Fibroblast of skin of right biceps (primary cell): ENCODE data around the gene RASGRF2.
"Not testable (repeated sequence)": the region's sequence is repeated elsewhere in the genome, so short reads cannot be mapped to it uniquely, and the experiment has no call there.

Experiments used
- DNase-seq: peaks from one replicate; pipeline ENCODE4 v3.0.0-alpha.2; 2013

Gene RASGRF2

GRCh38 chr5:81080809-81081460 is 120.8 kb downstream of the RASGRF2 start:
- no peak for DNase-seq

DNA sequence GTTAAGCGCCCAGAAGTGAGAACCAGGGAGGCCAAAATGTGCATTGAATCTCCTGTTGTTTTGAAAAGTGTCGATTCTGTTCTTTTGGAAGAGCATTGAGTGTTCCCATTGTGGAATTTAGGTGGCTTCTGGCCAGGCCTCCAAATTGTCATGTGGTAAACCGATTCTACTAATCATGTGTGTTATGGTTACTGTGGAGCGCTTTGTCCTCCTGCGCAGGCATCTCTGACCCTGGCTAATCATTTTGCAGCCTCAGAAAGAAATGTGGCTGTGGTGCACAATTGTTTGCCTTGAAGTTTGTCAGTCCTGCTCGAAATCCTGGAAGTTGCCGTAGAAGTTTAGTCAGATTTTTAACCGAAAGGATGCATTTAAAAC is 121.3 kb downstream of the RASGRF2 start:
- DNase-seq: no peak

DNA sequence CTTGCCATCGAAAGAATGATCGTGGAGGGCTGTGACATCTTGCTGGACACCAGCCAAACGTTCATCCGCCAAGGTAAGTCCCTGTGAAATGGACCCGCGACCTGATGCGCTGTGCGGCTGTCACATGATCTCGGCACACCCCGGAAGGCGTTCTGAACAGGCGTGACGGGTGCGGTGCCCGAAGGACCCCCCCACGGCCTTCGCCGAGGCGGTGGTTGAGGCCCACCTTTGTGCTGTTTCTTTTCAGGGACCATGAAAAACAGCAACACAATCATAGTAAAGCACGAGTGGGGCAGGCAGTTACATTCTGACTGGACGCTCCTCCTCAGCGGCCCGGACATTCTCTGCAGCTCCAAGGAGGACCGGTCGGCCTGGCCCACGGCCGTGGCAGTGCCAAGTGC is 126.7 kb downstream of the RASGRF2 start:
- DNase-seq: no peak

- DNase-seq: no peak
These were observed 131.0 kb downstream of the RASGRF2 start for GRCh38 chr5:81091199-81091598.

DNA sequence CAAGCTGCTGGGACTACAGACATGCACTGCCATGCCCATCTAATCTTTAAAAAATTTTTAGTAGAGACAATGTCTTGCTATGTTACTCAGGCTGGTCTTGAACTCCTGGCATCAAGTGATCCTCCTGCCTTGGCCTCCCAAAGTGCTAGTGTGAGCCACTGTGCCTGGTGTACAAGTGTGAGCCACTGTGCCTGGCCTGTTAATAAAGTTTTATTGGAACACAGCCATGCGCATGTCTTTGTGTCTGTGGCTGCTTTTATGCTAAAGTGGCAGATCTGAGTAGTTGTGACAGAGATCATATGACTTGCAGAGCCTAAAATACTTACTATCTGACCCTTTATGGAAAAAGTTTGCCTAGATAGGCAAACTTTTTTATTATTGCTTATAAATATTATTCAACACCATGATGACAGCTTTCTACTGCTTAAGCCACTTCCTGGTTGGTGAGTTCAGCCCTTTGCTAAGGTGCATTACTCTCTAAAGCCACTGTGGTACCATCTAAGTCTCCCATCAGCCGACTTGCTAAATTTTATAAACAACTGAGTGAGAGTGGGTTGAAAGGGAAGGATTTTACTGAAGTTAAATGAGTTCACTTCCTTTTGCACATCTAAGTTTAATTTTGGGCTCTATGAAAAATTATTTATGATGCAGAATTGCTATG is 133.5 kb downstream of the RASGRF2 start:
- DNase-seq: no peak

GRCh38 chr5:81095835-81096234 is 135.7 kb downstream of the RASGRF2 start:
- DNase-seq: no peak

GRCh38 chr5:81097713-81098112 is 137.6 kb downstream of the RASGRF2 start:
- peak; percentile 19 for DNase-seq

GRCh38 chr5:81105261-81105877 is 145.2 kb downstream of the RASGRF2 start:
- no peak for DNase-seq

DNA sequence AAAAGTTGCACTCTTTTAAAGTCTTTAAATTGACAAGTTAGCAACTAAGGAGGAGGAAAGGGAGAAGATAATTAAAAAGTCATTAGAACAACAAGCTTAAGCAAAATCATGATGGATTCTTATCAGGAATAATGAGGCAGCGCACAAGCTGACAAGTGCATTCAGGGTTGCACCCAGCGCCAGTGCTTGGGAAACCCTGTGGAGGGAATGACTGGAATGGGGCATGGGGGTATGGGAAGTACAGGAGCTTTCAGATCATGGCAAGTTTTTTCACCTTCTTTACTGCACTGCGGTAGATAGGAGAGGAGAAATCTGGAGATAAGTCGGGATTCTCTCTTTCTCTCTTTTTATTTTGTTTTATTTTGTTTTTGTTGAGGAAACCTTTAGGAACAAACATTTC is 155.1 kb downstream of the RASGRF2 start:
- no peak for DNase-seq

DNA sequence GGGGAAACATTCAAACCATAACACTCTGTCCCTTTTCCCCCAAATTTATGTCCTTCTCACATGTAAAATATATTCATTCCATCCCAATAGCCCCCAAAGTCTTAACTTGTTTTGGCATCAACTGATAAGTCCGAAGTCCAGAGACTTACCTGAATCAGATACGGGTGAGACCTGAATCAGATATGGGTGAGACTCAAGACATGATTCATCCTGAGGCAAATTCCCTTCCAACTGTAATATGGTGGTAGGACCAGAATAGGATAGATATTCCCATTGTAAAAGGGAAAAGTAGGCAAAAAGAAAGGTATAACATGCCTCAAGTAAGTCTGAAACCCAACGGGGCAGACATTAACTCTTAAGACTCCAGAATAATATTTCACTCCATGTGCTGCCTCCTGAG is 157.4 kb downstream of the RASGRF2 start:
- DNase-seq: no peak

GRCh38 chr5:81121273-81121672 is 161.1 kb downstream of the RASGRF2 start:
- DNase-seq: no peak

DNA sequence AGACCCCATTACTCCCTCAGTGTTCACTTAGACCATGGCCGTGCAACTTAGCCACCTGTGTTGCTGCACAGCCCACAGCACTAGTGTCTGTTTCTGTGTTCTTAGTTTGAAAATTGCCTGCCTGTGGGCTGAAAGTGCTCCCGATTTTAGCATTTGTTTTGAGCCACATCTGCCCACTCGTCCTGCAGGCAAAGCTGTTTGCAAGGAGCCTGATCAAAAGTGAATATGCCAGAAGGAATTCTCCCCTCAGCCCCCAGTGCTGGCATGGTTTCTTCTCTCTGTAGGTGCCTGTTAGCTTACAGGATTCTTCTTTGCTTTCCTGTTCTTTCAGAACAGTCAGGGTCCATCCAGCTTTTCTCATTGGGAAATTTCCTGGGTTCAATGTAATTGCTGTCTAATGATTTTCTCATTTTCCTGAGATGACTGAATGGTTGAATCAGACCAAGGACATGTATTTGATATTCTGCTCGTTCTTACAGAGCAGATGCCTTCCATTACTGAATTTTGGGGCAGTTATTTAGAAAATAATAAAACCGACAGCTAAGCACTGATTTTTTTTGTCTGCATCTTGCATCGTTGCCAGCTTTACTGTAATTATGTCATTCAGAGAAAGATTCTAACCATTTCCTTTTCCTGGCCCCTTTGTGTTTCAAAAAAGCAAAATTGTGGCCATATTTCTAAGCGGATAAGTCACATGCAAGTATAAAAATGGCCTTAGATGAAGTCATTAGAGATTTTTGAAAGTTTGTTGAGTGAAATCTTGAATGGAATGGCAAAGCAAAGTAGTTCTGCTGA is 161.9 kb downstream of the RASGRF2 start:
- no peak for DNase-seq

GRCh38 chr5:81124689-81125088 is 164.5 kb downstream of the RASGRF2 start:
- DNase-seq: not testable (repeated sequence)

DNA sequence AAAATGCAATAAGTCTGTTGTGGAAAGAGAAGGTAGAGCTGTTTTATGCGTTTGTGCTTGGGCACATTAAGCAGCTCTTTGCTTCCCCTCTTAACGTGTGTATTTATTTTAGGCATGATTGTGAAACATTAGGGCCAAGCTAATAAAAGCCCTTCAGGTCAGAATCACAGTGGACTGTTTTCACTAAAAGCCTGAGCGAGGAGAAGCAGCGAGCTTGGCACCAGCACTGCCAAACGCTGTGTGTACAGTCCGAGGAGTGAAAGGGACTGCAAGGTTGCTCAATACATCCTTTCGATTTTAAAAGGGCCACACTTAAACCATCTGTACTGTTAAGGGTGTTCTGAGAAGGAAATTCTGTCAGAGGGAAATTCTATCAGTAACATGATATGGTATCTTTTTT is 165.8 kb downstream of the RASGRF2 start:
- no peak for DNase-seq

DNA sequence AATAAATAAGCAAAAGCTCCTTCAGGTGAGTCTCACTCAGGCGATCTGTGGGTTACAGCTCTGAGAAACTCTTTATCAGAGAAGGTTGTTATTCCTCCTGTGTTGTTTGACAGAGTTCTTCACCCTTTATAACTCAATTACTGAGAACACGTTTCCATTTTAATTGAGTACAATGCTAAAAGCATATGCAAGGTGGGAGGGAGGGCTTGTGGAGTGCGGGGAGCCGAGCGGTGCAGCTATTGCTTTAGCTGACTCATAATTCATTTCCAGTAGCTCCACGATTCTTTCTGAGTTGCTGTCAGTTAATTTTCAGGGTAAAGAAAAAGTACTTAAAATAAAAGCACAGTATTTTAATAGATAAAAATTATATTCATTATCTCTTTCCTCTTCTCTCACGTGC is 168.3 kb downstream of the RASGRF2 start:
- DNase-seq: no peak

DNA sequence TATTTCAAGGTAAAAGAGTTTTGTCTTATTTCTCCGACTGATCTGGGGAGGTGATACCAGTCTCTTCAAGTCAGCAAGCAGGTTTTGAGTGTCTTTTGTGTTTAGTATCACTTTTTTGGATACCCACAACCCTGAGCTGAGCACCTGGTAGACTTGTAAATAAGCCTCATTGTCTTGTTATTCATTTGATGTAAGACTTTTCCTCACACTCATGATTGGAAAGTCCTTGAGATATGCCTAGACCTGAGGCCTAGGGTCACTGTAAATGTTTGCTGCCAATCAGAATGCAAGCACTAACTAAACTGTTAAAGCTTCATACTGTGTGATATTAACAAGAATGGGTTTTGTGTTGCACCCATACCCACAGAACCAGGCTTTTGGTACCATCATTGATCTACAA is 172.2 kb downstream of the RASGRF2 start:
- DNase-seq: no peak

GRCh38 chr5:81134066-81134465 is 173.9 kb downstream of the RASGRF2 start:
- DNase-seq: no peak

DNA sequence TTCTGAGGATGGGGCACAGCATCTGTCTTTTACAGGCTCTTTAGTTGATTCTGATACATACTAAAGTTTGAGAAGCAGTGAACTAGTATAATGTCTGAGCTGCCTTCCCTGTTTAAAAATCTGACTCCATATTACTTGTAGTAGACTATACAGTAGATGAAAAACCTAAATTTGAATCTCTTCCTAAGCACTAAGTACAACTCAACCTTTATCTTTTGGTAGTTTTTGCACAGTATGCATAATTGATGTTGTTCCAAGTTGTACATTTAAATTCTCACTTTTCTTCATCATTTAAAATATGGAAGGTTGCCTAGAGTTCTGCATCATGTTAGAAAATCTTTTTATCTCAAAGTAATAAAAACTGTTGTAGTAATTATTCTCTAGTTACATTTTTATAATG is 174.4 kb downstream of the RASGRF2 start:
- DNase-seq: no peak

DNA sequence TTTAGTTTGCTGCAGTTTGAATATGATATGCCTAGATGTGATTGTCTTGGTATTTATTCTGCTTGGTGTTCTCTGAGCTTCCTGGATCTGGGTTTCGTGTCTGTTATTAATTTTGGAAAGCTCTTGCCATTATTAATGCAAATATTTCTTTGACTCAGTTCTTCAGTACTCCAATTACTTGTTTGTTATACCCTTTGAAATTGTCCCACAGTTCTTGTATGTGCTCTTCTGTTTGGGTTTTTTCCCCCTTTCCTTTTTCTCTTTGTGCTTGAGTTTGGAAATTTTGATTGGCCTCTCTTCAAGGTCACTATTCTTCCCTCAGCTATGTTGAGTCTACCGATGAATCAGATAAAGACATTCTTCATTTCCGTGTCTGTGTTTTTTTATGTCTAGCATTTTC is 176.4 kb downstream of the RASGRF2 start:
- no peak for DNase-seq

DNA sequence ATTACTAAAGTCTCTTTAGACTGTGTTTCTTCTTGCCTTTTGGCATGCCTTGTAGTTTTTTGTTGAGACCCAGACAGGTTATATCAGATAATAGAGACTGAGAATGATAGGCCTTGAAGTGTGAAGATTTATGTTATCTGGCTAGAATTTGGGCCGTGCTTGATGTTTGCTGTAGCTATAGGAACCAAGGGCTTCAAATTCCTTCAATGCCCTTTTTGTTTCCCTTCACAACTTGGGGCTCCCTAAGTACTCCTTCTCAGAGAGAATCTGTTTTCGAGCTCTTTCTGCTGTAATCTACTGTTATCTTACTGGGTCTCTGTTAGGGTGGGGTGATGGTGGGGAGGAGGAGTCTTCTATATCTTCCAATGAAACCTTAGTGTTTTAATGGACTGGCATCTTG is 177.7 kb downstream of the RASGRF2 start:
- DNase-seq: no peak

DNA sequence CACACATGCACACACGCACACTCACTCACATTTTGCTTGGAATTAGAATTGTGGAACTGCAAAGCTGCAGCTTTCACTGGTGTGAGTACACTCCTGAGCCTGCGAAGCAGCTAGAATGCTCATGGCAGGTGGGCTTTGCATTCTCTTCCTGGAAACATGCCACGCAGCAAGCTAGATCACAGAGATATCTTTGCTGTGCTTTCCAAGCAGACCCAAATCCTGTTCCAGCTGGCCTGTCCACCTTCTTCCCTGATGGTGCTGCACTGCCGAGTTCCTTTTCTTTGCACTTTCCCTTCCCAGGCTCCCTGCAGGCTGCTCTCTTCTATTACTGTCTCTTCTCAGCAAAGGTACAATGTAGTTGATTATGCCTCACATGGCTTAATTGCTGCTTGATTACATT is 180.3 kb downstream of the RASGRF2 start:
- no peak for DNase-seq

DNA sequence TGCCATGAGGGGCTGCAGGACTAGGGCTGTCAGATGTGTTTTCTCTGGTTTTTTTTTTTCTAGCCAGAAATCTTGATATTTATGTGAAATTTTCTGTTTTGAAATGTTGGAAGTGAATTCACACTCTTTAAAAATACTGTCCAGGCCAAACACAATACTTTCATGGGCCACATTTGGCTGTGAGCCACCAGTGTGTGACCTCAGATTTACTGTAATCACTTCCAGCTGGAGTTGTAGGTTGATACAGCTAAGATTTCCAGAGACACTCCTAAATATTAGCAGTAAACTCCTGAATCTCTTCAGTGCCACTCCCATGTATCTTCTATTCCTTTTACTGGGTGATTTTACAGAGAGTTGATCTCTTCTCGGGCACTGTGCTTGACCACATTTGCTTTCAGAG is 180.8 kb downstream of the RASGRF2 start:
- DNase-seq: peak; percentile 68

- no peak for DNase-seq
These were observed 181.9 kb downstream of the RASGRF2 start for GRCh38 chr5:81142108-81142507.
